ENCODE measurements around the gene TPBGL.

- TF ChIP-seq POLR2A (IDR thresholded peaks at IDR 0.05; ENCODE audit: low read depth) (no peak), CTCF (IDR thresholded peaks at IDR 0.05) (no peak), POLR2AphosphoS5 (IDR thresholded peaks at IDR 0.05) (no peak), EP300 (IDR thresholded peaks at IDR 0.05) (no peak)
Observed at GRCh38 chr11:75194147-75194546, 46.4 kb upstream of the TPBGL start.
